ENCODE measurements around the gene ATXN7L3.
"Not testable (repeated sequence)": the region's sequence is repeated elsewhere in the genome, so short reads cannot be mapped to it uniquely, and the experiment has no call there.

ATXN7L3 gene

GRCh38 chr17:44199553-44200477 lies at the start of gene ATXN7L3:
Gene ATXN7L3, minus strand, starts transcription at chr17:44199884. Its CDS starts 1,814 bp downstream, at chr17:44198070.
- DNase-seq (ENCODE audit: low spot score): peak; percentile 99

GRCh38 chr17:44247876-44248736 lies 48.4 kb upstream of the ATXN7L3 start:
- no peak for DNase-seq (ENCODE audit: low spot score)

- no peak for DNase-seq (ENCODE audit: low spot score)
Measured at GRCh38 chr17:44247440-44247841, 47.8 kb upstream of the ATXN7L3 start.

GRCh38 chr17:44241106-44241624 lies 41.5 kb upstream of the ATXN7L3 start:
- DNase-seq (ENCODE audit: low spot score): no peak

- DNase-seq (ENCODE audit: low spot score): not testable (repeated sequence)
Measured at GRCh38 chr17:44237886-44238285, 38.2 kb upstream of the ATXN7L3 start.

- no peak for DNase-seq (ENCODE audit: low spot score)
Measured at GRCh38 chr17:44236444-44236991, 36.8 kb upstream of the ATXN7L3 start.

GRCh38 chr17:44235583-44235936 lies 35.9 kb upstream of the ATXN7L3 start:
- DNase-seq (ENCODE audit: low spot score): no peak

- DNase-seq (ENCODE audit: low spot score): no peak
Measured at GRCh38 chr17:44233582-44233981, 33.9 kb upstream of the ATXN7L3 start.

GRCh38 chr17:44232061-44232460 lies 32.4 kb upstream of the ATXN7L3 start:
- no peak for DNase-seq (ENCODE audit: low spot score)

GRCh38 chr17:44230140-44230539 lies 30.5 kb upstream of the ATXN7L3 start:
- DNase-seq (ENCODE audit: low spot score): no peak

GRCh38 chr17:44229090-44229489 lies 29.4 kb upstream of the ATXN7L3 start:
- no peak for DNase-seq (ENCODE audit: low spot score)

- no peak for DNase-seq (ENCODE audit: low spot score)
Measured at GRCh38 chr17:44223541-44224071, 23.9 kb upstream of the ATXN7L3 start.

GRCh38 chr17:44222112-44222869 lies 22.6 kb upstream of the ATXN7L3 start:
- DNase-seq (ENCODE audit: low spot score): peak; percentile 49

GRCh38 chr17:44221862-44222111 lies 22.1 kb upstream of the ATXN7L3 start:
- no peak for DNase-seq (ENCODE audit: low spot score)

GRCh38 chr17:44221084-44221861 lies 21.6 kb upstream of the ATXN7L3 start:
- DNase-seq (ENCODE audit: low spot score): peak; percentile 51

- DNase-seq (ENCODE audit: low spot score): peak; percentile 50
Measured at GRCh38 chr17:44220213-44221083, 20.8 kb upstream of the ATXN7L3 start.

- peak; percentile 76 for DNase-seq (ENCODE audit: low spot score)
Measured at GRCh38 chr17:44219616-44220212, 20.0 kb upstream of the ATXN7L3 start, which contains the start of gene UBTF. Gene UBTF, minus strand, starts transcription at chr17:44219675. Its CDS starts 1,446 bp downstream, at chr17:44218229.

- DNase-seq (ENCODE audit: low spot score): peak; percentile 61
Measured at GRCh38 chr17:44219108-44219615, 19.5 kb upstream of the ATXN7L3 start.

Data from CD4-positive, alpha-beta T cell treated with Interleukin-15 for 4 hours (primary cell).